ENCODE measurements around the gene ETS1. TPM values are rescaled to one million over a fixed set of nuclear protein-coding genes. Genes with fewer than 3 reads are reported as not detected.

Gene ETS1
- total RNA-seq, 1 donor from 2014 or later, result 88.0 TPM

GRCh38 chr11:128432926-128433325 lies 154.4 kb downstream of the ETS1 start:
- no peak for DNase-seq (ENCODE audit: low spot score in 2 of 2)
- H3K36me3 ChIP-seq, result no peaks in the 10 kb centered on the region
- no peak overlapping the region for H3K4me3 ChIP-seq
- H3K4me1 ChIP-seq, result no peaks in the 10 kb centered on the region
- no peak overlapping the region for H3K27ac ChIP-seq
- no peak for TF ChIP-seq CTCF (IDR thresholded peaks at IDR 0.05)
- intact Hi-C loops (cut with DNase I), result no loop called here
- no peaks in the 10 kb centered on the region for H3K9me3 ChIP-seq
- H3K27me3 ChIP-seq, result no peaks in the 10 kb centered on the region

- Histone ChIP-seq H3K27ac (no peak overlapping the region), H3K36me3 (no peaks in the 10 kb centered on the region), H3K27me3 (no peaks in the 10 kb centered on the region), H3K4me3 (no peak overlapping the region), H3K4me1 (no peaks in the 10 kb centered on the region), H3K9me3 (no peaks in the 10 kb centered on the region)
- no peak for TF ChIP-seq CTCF (IDR thresholded peaks at IDR 0.05)
- no peak for DNase-seq (ENCODE audit: low spot score in 2 of 2)
- intact Hi-C loops (cut with DNase I), result no loop called here
These were observed 155.4 kb downstream of the ETS1 start for GRCh38 chr11:128431931-128432330.

GRCh38 chr11:128428935-128429334 lies 158.4 kb downstream of the ETS1 start:
- TF ChIP-seq CTCF (IDR thresholded peaks at IDR 0.05), result no peak
- Histone ChIP-seq H3K27ac (no peak overlapping the region), H3K36me3 (no peaks in the 10 kb centered on the region), H3K9me3 (no peaks in the 10 kb centered on the region), H3K4me3 (no peak overlapping the region), H3K27me3 (no peaks in the 10 kb centered on the region), H3K4me1 (peaks cover 4 to 12% of the 10 kb centered on the region in 2 donors)
- intact Hi-C loops (cut with DNase I), result no loop called here
- DNase-seq (ENCODE audit: low spot score in 2 of 2), result no peak

- Histone ChIP-seq H3K27ac (peak overlapping the region; percentile 73 to 76), H3K36me3 (no peaks in the 10 kb centered on the region), H3K4me3 (no peak overlapping the region), H3K4me1 (peaks cover 4 to 21% of the 10 kb centered on the region in 2 donors), H3K27me3 (no peaks in the 10 kb centered on the region), H3K9me3 (no peaks in the 10 kb centered on the region)
- intact Hi-C loops (cut with DNase I), result loop anchor here (5.0 kb wide), 1 partner anchor 253 kb away; no protein-coding TSS in a partner anchor
- DNase-seq (ENCODE audit: low spot score in 2 of 2), result peak in 1 of 2 donors; percentile 74
- TF ChIP-seq CTCF (IDR thresholded peaks at IDR 0.05), result no peak
These were observed 162.5 kb downstream of the ETS1 start for GRCh38 chr11:128424851-128425285.

GRCh38 chr11:128424271-128424711 lies 163.1 kb downstream of the ETS1 start:
- H3K4me1 ChIP-seq, result peaks cover 4 to 21% of the 10 kb centered on the region in 2 donors
- peak overlapping the region; percentile 73 to 76 for H3K27ac ChIP-seq
- TF ChIP-seq CTCF (IDR thresholded peaks at IDR 0.05), result no peak
- no peaks in the 10 kb centered on the region for H3K9me3 ChIP-seq
- no peaks in the 10 kb centered on the region for H3K27me3 ChIP-seq
- intact Hi-C loops (cut with DNase I), result loop anchor here (5.0 kb wide), 1 partner anchor 252 kb away; no protein-coding TSS in a partner anchor
- peak; percentile 43 to 77 for DNase-seq (ENCODE audit: low spot score in 2 of 2)
- H3K36me3 ChIP-seq, result no peaks in the 10 kb centered on the region
- no peak overlapping the region for H3K4me3 ChIP-seq
